HG03175 (cell line): Measurements from ENCODE around the gene ATP7B.
"Not testable (repeated sequence)": the region's sequence is repeated elsewhere in the genome, so short reads cannot be mapped to it uniquely, and the experiment has no call there.

Experiments
- ATAC-seq: cut with Tn5 transposase; IDR thresholded peaks from one replicate; pipeline ENCODE4 v1.9.1; 2021; ENCODE audit warnings: mild to moderate bottlenecking, moderate library complexity; ENCODE audit not compliant: unreplicated experiment

The ATP7B gene

GRCh38 chr13:52010890-52011631 is at the start of gene ATP7B:
ATP7B (minus strand) TSS chr13:52011450; CDS start chr13:52011337, 113 bp downstream.
- no peak for ATAC-seq

- ATAC-seq: no peak
Observed at GRCh38 chr13:52053460-52053859, 42.2 kb upstream of the ATP7B start.

- ATAC-seq: no peak
Observed at GRCh38 chr13:52051400-52051799, 40.1 kb upstream of the ATP7B start.

GRCh38 chr13:52048516-52048915 is 37.3 kb upstream of the ATP7B start:
- no peak for ATAC-seq

GRCh38 chr13:52047463-52047862 is 36.2 kb upstream of the ATP7B start:
- no peak for ATAC-seq

- no peak for ATAC-seq
Observed at GRCh38 chr13:52043675-52044074, 32.4 kb upstream of the ATP7B start.

GRCh38 chr13:52036037-52036436 is 24.8 kb upstream of the ATP7B start:
- ATAC-seq: no peak

GRCh38 chr13:52034616-52035226 is 23.5 kb upstream of the ATP7B start:
- ATAC-seq: no peak

GRCh38 chr13:52033039-52033438 is 21.8 kb upstream of the ATP7B start:
- no peak for ATAC-seq

GRCh38 chr13:52030401-52030800 is 19.2 kb upstream of the ATP7B start:
- ATAC-seq: not testable (repeated sequence)

- ATAC-seq: no peak
Observed at GRCh38 chr13:52029569-52029968, 18.3 kb upstream of the ATP7B start.

GRCh38 chr13:52027832-52028231 is 16.6 kb upstream of the ATP7B start:
- ATAC-seq: no peak

- ATAC-seq: no peak
Observed at GRCh38 chr13:52026246-52026626, 15.0 kb upstream of the ATP7B start.

GRCh38 chr13:52025475-52026245 is 14.4 kb upstream of the ATP7B start:
- ATAC-seq: no peak

- ATAC-seq: no peak
Observed at GRCh38 chr13:52024481-52024880, 13.2 kb upstream of the ATP7B start, which contains the start of gene UTP14C. UTP14C (plus strand) TSS chr13:52024691; CDS start chr13:52028805, 4,114 bp downstream.

- no peak for ATAC-seq
Observed at GRCh38 chr13:52022356-52022755, 11.1 kb upstream of the ATP7B start.

GRCh38 chr13:52020191-52020590 is 8.9 kb upstream of the ATP7B start:
- no peak for ATAC-seq

GRCh38 chr13:52016296-52016695 is 5.0 kb upstream of the ATP7B start:
- ATAC-seq: no peak

GRCh38 chr13:52012512-52012836 is 1.2 kb upstream of the ATP7B start:
- no peak for ATAC-seq

GRCh38 chr13:52011632-52012511 is 622 bp upstream of the ATP7B start, which contains the start of gene ALG11:
ALG11 (plus strand) TSS chr13:52012398; CDS start chr13:52012419, 21 bp downstream.
- peak; percentile 100 for ATAC-seq

GRCh38 chr13:52009946-52010345 is 1.3 kb downstream of the ATP7B start:
- ATAC-seq: no peak
